Vagina (tissue), 2 donors: ENCODE results near the gene PI4K2B. TPM values are rescaled to one million over a fixed set of nuclear protein-coding genes. Genes with fewer than 3 reads are reported as not detected.

Source experiments
- DNase-seq, 2 donors: peaks; one replicate each; pipeline ENCODE4 v3.0.0-alpha.2; 2017; ENCODE audit errors: extremely low spot score in 2 of 2
- H3K27ac ChIP-seq: fragments of 200-600 bp; sonication (generic); one replicate; pipeline ENCODE4 v1.5.1; 2019
- H3K27me3 ChIP-seq: fragments of 200-600 bp; sonication (generic); one replicate; pipeline ENCODE4 v1.5.1; 2019
- H3K36me3 ChIP-seq, 2 donors: fragments of 200-600 bp; sonication (generic); one replicate each; pipeline ENCODE4 v1.5.1; 2017 to 2019
- H3K4me1 ChIP-seq: fragments of 200-600 bp; sonication (generic); one replicate; pipeline ENCODE4 v1.5.1; 2019
- H3K4me3 ChIP-seq, 2 donors: fragments of 200-600 bp; sonication (generic); 1 replicate in 1 of 2; 2 replicates in 1 of 2; pipeline ENCODE4 v1.5.1; 2016 to 2019
- H3K9me3 ChIP-seq: fragments of 200-600 bp; sonication (generic); one replicate; pipeline ENCODE4 v1.5.1; 2019
- POLR2A ChIP-seq, 2 donors: fragments of 450-650 bp; IDR thresholded peaks; one replicate each; pipeline ENCODE4 v1.6.1; 2017; ENCODE audit warnings: antibody characterized with exemption in 2 of 2, mild to moderate bottlenecking in 2 of 2, moderate library complexity in 2 of 2
- POLR2AphosphoS5 ChIP-seq, 2 donors: sonication (generic); formaldehyde crosslinking; IDR thresholded peaks; one replicate each; pipeline ENCODE4 v1.9.0; 2017; ENCODE audit warnings: antibody characterized with exemption in 2 of 2, mild to moderate bottlenecking in 2 of 2, low read depth in 1 of 2; ENCODE audit not compliant: insufficient read depth in 1 of 2
- intact Hi-C: fragments of 100-400 bp; cut with DNase I; formaldehyde crosslinking; loops from one replicate; pipeline ENCODE4 v1.15.1; 2023
- total RNA-seq: library from RNA; depleted of rRNA; stranded (reverse); fragments of >200 nt; gene quantifications from one replicate; pipeline ENCODE4 v1.2.3, GENCODE V29; 2016
- TF ChIP-seq, protein P1 (sequence below), 3 experiments: fragments of 450-650 bp in 2 of 3; fragments of 200-600 bp in 1 of 3; sonication (generic) in 1 of 3; IDR thresholded peaks; one replicate each; pipeline ENCODE4 v1.5.1; 2017 to 2019; ENCODE audit warnings: antibody characterized with exemption in 3 of 3, mild to moderate bottlenecking in 2 of 3, moderate library complexity in 2 of 3

The PI4K2B gene
- 13.0 TPM for total RNA-seq

DNA sequence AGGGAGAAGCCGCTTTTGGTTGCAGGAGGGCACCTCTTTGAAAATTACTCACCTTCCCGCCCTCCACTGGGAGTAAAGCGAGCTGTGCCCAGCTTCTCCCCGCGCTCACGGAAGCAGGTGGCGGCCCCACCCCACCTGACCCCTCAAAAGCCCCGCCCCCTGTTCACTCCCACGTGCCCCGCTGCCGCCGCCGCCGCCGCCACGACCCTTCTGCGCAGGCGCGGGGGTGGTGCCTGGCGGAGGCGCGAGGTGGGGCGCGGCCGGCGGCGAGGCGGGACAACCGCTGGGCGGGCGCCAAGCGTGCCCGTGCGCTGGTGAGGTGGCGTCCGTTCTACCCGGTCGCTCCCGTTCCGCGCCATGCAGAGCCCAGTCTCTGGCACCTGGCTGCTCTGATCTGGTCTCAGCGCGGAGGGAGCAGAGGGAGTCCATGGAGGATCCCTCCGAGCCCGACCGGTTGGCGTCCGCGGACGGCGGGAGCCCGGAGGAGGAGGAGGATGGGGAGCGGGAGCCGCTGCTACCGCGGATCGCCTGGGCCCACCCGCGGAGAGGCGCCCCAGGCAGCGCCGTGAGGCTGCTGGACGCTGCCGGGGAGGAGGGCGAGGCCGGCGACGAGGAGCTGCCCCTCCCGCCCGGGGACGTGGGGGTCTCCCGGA lies at the start of gene PI4K2B:
Gene PI4K2B, plus strand, starts transcription at position 297 of the 653 bp plus-strand sequence. Its CDS starts 131 bp downstream, at position 428.
- Histone ChIP-seq H3K36me3 (no peaks in the 10 kb centered on the region), H3K4me3 (peak within 1 kb of the TSS; percentile 73 to 97), H3K27ac (peak within 1 kb of the TSS; percentile 99), H3K4me1 (peaks cover 14% of the 10 kb centered on the region), H3K27me3 (no peaks in the 10 kb centered on the region), H3K9me3 (no peaks in the 10 kb centered on the region)
- peak in 1 of 2 donors; percentile 78 for TF ChIP-seq POLR2AphosphoS5 (IDR thresholded peaks at IDR 0.05; ENCODE audit: insufficient read depth in 1 of 2, low read depth in 1 of 2)
- peak in 1 of 2 donors; percentile 68 for TF ChIP-seq POLR2A (IDR thresholded peaks at IDR 0.05)
- TF ChIP-seq, protein P1, sequence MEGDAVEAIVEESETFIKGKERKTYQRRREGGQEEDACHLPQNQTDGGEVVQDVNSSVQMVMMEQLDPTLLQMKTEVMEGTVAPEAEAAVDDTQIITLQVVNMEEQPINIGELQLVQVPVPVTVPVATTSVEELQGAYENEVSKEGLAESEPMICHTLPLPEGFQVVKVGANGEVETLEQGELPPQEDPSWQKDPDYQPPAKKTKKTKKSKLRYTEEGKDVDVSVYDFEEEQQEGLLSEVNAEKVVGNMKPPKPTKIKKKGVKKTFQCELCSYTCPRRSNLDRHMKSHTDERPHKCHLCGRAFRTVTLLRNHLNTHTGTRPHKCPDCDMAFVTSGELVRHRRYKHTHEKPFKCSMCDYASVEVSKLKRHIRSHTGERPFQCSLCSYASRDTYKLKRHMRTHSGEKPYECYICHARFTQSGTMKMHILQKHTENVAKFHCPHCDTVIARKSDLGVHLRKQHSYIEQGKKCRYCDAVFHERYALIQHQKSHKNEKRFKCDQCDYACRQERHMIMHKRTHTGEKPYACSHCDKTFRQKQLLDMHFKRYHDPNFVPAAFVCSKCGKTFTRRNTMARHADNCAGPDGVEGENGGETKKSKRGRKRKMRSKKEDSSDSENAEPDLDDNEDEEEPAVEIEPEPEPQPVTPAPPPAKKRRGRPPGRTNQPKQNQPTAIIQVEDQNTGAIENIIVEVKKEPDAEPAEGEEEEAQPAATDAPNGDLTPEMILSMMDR (IDR thresholded peaks at IDR 0.05): no peak
- DNase-seq: no peak
- intact Hi-C loops: loop anchor here (5.0 kb wide), 1 partner anchor 72 kb away; the partner anchor contains the start of gene SEPSECS

DNA sequence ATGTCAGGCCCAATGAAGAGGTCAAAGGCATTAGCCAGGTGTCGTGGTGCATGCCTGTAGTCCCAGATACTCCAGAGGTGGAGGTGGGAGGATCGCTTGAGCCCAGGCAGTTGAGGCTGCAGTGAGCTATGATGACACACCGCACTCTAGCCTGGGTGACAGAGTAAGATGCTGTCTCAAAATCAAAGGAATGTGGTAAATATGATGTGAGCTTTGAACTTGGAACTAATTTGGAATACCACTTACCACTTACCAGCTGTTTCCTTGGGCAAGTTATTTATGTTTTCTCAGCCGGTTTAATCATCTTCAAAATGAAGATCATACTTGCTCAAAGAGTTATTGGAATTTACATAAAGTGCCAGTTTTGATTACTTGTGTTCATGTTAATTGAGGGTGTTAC lies 49.8 kb upstream of the PI4K2B start:
- Histone ChIP-seq H3K4me1 (no peaks in the 10 kb centered on the region), H3K36me3 (no peaks in the 10 kb centered on the region), H3K27ac (no peak overlapping the region), H3K27me3 (no peaks in the 10 kb centered on the region), H3K4me3 (no peak overlapping the region), H3K9me3 (no peaks in the 10 kb centered on the region)
- intact Hi-C loops: no loop called here
- TF ChIP-seq, protein P1 (IDR thresholded peaks at IDR 0.05): no peak
- TF ChIP-seq POLR2AphosphoS5 (IDR thresholded peaks at IDR 0.05; ENCODE audit: insufficient read depth in 1 of 2, low read depth in 1 of 2) (no peak), POLR2A (IDR thresholded peaks at IDR 0.05) (no peak)
- DNase-seq: no peak

DNA sequence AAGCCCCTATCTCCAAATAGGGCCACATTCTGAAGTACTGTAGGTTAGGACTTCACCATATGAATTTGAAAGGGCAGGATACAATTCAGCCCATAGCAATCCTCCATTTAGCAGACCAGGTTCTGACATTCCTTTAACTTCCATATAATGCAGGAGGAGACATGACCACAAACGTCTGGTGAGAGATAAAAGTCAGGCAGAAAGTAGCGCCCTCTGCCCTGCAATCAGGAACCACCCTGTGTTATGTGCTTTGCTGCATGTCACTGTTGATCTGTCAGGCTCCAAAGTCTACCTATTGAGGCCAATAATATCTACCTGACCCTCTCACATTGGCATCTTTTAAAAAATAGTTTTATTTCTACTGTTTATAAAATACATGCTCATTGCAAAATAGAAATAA lies 43.4 kb upstream of the PI4K2B start:
- no peaks in the 10 kb centered on the region for H3K4me1 ChIP-seq
- no peaks in the 10 kb centered on the region for H3K27me3 ChIP-seq
- H3K36me3 ChIP-seq: no peaks in the 10 kb centered on the region
- intact Hi-C loops: no loop called here
- DNase-seq: no peak
- H3K9me3 ChIP-seq: no peaks in the 10 kb centered on the region
- TF ChIP-seq, protein P1 (IDR thresholded peaks at IDR 0.05): no peak
- TF ChIP-seq POLR2A (IDR thresholded peaks at IDR 0.05) (no peak), POLR2AphosphoS5 (IDR thresholded peaks at IDR 0.05; ENCODE audit: insufficient read depth in 1 of 2, low read depth in 1 of 2) (no peak)
- H3K27ac ChIP-seq: no peak overlapping the region
- no peak overlapping the region for H3K4me3 ChIP-seq

DNA sequence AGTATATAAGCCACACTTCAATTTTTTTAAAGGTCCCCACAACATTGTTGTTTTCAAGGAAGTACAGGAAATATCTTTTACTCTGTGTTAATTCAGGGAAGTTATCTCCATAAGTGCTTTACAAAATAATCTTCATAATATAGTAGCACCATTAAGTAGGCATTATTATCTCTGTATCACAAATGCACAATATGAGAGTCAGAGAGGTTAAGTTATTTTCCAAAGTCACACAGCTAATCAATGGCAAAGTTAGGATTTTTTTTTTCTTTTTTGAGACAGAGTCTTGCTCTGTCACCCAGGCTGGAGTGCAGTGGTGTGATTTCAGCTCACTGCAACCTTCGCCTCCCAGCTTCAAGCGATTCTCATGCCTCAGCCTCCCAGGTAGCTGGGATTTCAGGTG lies 35.1 kb upstream of the PI4K2B start:
- Histone ChIP-seq H3K27ac (no peak overlapping the region), H3K4me1 (no peaks in the 10 kb centered on the region), H3K27me3 (no peaks in the 10 kb centered on the region), H3K4me3 (no peak overlapping the region), H3K9me3 (no peaks in the 10 kb centered on the region), H3K36me3 (no peaks in the 10 kb centered on the region)
- no peak for TF ChIP-seq POLR2AphosphoS5 (IDR thresholded peaks at IDR 0.05; ENCODE audit: insufficient read depth in 1 of 2, low read depth in 1 of 2)
- intact Hi-C loops: no loop called here
- DNase-seq: no peak

DNA sequence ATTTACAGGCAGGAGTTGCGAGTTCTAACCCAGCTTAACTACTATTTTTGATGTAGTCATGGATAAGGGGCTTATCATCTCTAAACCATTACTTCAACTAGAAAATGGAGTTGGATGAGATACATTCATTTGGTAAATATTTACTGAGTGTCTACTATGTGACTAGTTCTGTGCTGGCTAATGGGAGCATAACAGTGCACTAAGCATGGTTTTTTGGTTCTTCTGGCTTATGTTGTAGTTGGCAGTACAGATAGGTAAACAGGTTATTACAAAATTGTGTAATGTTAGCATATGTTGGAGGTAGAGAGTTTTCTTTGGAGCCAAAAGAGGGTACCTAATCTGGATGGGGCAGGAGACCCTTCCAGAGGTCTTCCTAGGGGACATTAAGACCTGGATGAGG lies 25.8 kb upstream of the PI4K2B start:
- H3K4me3 ChIP-seq: no peak overlapping the region
- no peak for DNase-seq
- no peaks in the 10 kb centered on the region for H3K36me3 ChIP-seq
- no peak overlapping the region for H3K27ac ChIP-seq
- TF ChIP-seq, protein P1 (IDR thresholded peaks at IDR 0.05): no peak
- TF ChIP-seq POLR2AphosphoS5 (IDR thresholded peaks at IDR 0.05; ENCODE audit: insufficient read depth in 1 of 2, low read depth in 1 of 2): no peak
- TF ChIP-seq POLR2A (IDR thresholded peaks at IDR 0.05): no peak
- intact Hi-C loops: no loop called here
- no peaks in the 10 kb centered on the region for H3K27me3 ChIP-seq
- no peaks in the 10 kb centered on the region for H3K4me1 ChIP-seq
- H3K9me3 ChIP-seq: no peaks in the 10 kb centered on the region
